ENCODE results near the gene LRRC14B.
A peak's percentile ranks its signal among the peaks of the same experiment; 100 is the strongest.

The LRRC14B gene

GRCh38 chr5:174876-175465 lies 16.3 kb upstream of the LRRC14B start:
- no peak for DNase-seq

DNA sequence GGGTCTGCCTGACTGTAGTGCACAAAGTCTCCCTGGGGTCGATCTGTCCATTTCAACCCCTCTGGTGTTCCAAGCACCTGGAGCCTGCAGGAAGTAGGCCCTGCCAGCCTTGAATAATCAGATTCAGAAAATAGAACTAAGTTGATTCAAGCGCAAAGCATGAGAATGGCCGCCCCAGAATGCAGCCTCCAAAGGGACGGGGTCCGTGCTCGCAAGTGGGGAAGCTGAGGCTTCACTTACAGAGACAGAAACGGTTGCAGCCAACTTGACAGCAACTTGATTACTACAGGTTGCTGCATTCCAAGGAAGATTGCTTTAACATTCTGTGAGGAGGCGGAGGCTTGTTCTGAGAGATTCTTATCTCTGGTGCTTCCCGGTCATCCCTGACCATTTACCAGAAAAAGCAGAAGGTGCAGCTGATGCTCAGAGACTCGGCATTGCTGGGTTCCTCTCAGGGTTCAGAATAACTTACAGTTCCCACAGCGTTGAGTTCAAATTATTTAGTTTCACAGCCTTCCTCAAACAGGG lies 14.9 kb upstream of the LRRC14B start:
- DNase-seq, result no peak

DNA sequence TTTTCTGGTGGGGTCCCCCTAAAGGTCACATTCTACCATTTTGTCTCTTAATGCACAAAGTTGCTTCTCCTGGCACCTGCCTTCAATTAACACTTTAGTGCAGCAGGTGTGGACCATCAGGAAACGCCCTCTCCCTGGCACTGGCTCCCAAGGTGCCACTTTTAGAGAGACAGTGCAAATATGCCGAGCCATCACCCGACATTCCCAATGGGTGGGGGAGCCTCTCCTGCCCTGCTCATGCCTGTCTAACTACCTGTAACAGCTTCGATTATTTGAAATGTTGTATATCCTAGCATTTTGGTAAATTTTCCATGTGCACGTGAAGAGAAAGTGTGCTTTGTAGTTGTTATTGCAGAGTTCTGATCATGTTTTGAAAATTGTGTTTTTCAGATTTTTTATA lies 13.2 kb upstream of the LRRC14B start:
- DNase-seq, result no peak

- no peak for DNase-seq
Observed at GRCh38 chr5:179401-179800, 11.9 kb upstream of the LRRC14B start.

DNA sequence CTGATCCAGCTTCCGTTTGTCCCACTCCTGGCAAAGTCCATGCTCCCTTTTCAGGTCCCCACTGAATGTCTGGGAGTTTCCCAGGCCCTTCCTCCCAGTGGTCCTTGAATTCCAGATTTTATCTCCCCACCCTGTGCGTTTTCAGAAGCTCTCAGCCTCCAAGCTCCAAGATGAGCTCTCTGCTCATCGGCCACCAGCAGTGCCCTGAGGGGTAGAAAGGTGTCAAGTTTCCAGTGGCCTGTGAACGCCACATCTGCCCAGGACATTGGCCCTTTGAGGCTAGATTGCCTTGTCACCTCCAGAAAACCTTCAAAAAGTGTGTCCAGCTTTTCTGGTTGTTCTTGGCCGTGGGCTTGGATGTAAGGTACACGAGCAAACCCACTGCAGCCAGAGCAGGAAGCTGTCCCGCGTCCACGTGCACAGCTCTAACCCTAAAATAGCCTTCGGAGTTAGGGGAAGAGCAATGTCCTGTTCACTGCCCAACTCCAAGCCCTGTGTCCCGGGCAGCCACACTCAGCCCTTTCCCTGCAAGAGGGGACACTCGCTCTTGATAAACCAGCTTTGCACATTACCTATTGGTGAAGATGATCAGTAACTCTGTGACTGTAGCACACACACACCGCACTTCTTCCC lies 10.9 kb upstream of the LRRC14B start:
- no peak for DNase-seq

- DNase-seq, result no peak
Observed at GRCh38 chr5:181160-181559, 10.1 kb upstream of the LRRC14B start.

DNA sequence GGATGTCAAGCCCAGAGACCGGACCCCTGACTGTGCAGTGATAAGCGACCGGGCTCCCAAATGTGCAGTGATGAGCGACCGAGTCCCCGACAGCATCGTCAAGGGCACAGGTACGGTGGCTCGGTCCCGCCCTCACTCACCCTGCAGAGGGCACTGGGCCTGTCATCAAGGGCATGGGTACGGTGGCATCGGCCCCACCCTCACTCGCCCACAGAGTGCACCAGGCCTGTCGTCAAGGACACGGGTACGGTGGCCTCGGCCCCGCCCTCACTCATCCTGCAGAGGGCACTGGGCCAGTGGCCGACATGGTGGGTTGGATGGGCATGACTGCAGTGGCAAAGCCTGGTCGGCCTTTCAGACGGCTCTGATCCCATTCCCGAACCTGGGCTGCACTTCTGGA lies 9.7 kb upstream of the LRRC14B start:
- DNase-seq, result no peak

DNA sequence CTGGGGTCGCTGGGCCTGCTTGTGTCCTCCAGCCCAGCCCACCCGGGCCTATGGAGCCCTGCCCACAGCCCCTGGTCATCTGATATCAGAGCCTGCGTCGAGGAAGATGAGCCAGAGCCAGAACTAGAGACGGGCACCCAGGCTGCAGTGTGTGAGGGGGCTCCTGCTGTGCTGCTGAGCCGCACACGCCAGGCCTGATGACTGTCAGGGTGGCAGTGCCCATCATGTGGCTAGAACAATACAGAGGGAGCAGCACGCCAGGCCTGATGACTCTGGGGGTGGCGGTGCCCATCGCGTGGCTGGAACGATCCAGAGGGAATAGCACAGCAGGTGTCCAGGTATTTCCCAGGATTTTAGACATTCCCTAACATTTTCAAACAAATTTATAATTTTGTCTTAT lies 9.2 kb upstream of the LRRC14B start:
- DNase-seq, result no peak

DNA sequence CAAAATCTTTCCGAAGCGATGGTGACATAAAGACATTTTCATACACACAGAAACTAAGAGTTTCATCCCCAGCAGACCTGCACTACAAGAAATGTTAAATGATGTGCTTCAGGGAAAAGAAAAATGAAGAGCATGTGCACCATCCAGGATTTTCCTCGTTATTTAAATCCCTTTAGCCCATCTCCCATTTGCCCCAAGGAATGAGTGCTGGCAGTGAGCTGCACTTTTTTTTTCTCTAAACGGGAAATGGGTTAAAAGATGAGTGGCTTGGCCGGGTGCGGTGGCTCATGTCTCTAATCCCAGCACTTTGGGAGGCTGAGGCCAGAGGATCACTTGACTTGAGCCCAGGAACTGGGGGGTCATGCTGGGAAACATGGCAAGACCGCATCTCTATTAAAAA lies 6.8 kb upstream of the LRRC14B start:
- DNase-seq, result no peak

DNA sequence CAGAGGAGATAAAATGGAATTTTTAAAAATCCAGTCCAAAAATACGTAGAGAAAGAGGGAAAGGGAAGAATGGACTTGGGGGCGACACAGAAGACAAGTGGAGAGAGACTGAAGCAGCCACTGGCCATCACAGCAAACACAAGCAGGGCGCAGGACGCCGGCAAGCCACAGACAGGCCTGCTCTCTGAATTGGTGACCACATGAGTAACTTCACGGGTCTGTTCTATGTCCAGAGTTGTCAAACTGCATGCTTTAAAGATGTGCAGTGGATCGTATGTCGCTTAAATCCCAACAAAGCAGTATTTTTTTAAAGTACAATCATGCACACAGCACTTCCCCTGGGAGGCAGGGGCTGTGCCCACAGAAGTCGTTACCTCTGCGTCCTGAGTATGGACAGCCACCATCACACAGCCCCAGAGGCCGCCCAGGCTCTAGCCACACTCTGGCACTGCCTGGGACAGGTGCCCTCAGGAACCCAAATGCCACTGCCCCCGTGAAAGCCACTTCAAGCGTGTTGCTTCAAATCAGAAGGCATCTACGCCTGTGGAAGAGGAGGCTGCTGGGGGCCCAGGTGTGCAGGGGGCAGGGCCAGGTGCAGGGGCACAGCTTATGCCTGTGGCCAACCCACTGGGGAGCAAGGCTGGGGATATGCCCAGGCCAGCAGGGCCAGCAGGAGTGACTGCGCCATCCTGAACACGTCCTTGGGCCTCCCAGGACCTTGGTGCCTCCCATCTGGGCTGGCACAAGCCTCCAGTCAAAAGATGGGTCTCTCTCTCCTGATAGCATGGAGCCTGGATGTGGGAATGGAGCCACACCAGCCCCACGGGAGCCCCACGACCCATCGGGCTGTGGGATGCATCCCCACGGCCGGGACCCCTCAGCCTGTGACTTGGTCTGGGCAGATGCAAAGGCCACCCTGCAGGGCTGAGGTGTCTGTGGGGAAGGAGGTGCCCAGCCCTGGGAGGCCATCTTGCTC lies 5.9 kb upstream of the LRRC14B start:
- DNase-seq, result no peak

DNA sequence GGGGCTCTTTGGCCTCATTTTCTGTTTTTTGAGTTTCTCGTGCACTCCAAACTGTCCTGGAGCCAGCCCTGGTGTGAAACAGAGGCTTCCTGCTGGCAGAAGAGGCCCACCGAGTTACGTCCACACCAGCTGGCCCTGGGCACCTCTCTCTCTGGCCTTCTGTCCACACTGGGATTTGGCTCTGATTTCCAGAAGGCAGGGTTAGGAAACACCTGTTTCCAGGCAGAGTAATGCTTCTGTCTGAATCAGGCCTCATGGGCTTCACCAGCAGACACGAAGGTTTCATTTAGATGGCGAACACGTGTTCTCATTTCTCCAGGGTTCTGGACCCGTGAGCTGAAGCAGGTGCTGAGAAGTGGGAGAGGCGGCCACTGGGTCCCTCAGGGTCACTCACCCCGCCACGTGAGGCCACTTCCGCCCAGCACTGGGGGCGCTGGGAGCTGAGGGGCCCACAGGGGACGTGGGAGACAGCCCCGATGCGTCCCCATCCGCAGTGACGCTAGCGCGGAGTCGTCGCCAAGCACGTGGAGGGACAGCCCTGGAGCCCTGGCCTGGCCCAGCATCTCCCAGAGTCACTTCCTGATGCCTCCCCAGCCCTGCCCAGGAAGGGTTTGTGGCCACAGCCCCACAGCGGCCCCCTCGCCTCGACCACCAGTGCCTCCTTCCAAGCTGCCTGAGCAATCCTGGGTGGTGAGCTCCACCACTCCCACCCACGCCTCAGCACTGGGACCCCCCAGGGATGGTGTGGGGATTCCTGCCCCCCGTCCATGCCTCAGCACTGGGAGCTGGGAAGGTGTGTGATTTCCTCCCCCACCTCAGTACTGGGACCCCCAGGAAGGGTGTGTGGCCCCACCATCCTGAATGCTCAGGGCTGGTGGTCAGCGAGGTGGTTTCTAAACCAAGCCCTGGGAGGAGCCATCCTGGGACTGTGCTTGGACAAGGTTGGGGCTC lies 4.9 kb upstream of the LRRC14B start:
- no peak for DNase-seq

DNA sequence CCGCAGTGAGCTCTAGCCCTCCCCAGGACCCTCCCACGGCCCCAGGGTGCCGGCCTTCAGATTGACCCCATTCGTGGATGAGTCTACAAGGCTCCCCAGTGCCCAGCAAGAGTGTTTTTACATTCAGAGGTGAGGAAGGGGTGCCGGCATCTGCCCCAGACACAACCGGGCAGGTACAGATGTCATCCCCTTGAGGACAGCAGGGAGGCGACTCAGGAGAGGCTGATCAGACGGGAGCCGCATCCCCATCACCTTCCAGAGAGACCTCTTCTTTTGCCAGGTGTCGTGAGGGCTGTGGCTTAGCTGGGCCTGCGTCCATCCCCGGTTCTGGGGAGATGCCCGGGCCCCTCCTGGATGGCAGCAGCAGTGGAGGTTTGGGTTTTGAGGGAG lies 4.3 kb upstream of the LRRC14B start:
- DNase-seq, result no peak

DNA sequence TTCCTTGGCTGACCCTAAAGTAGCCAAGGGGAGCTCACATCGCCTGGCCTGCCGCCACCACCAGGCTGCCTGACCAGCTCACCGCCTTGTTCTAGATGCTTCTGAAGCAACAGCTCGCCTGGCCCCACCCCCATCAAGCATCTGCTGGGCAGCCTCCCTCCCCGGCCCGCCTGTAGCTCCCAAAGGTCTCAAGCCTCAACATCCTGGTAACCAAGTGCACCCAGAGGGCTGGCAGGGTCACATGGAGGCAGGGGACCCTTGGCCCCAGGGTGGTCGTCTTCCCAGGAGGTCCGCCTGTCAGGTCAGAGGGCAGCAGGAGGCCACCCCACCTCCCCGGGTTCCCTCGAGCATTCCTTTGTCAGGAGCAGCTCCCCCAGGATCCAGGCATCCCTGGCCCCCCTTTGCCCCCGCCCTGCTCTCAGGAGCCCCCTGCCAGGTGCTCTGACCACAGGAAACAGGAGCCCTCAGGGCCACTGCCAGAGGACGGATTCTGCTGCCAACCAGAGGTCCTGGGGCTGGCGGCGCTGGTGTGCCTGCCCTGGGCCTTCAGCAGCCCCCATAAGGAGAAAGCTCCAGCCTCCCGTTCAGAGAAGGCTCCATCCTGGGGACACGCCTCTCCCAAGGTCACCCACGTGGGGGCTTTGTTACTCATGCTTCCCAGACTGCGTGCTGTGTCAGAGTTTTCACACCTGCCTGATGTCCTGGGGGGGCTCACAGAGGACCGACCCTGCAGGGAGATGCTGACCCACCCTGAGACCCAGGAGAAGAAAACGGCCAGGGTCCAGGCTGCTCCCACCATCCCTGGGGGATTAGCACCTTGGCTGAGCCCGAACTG lies 3.5 kb upstream of the LRRC14B start:
- DNase-seq, result no peak

DNA sequence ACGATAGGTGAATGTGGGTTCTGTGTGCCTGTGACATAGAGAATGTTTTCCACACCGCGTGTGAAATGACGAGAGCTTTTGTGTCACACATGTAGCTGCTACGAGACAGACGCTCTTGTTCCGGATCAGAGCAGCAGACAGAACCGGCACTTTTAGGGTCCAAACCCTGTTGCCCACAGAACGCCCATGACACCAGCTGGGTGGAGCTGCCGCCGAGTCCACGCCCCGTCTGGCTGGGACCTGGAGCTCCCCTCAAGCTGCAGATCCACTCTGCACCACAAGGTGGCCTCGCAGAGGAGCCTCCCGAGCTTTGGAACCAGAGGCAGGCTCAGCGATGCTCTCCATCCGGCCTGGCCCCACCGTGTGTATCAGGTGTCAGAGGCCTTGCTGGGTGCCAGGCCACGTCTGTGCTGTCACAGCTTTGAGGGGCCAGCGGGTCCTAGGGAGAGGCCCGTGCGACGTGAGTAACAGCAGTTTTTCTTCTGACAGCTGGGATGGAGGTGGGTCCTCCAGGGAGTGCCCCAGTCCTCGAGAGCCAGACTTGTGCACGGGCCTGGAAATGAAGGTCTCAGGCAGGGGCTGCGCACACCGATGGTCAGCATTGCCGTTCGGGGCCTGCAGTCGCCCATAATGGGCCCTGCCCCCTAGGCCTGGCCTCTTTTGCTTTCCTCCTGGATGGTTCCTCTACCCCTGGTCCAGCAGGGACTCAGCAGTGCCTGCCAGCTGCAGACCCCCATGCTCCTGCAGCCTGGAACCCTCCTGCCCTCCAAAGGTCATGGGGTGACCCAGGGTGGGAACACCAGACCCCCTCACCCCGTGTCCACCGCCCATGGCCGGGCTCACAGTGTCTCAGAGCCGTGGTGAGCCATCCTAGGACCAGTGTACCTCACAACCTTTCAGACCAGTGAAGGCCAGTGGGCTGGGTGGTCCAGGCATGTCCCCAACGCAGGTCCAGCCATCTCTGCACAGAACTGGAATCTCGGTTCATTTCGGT lies 2.5 kb upstream of the LRRC14B start:
- peak; percentile 76 for DNase-seq

- DNase-seq, result no peak
Observed at GRCh38 chr5:189486-189885, 1.8 kb upstream of the LRRC14B start.

- DNase-seq, result no peak
Observed at GRCh38 chr5:189976-190365, 1.3 kb upstream of the LRRC14B start.

GRCh38 chr5:190366-191035 lies 794 bp upstream of the LRRC14B start:
- DNase-seq, result peak; percentile 52

GRCh38 chr5:191949-192690 lies 825 bp downstream of the LRRC14B start:
- DNase-seq, result no peak

GRCh38 chr5:192691-192969 lies 1.3 kb downstream of the LRRC14B start:
- no peak for DNase-seq
